Measurements from ENCODE around the gene ATRN.
"Not testable (repeated sequence)": the region's sequence is repeated elsewhere in the genome, so short reads cannot be mapped to it uniquely, and the experiment has no call there.

Gene ATRN

DNA sequence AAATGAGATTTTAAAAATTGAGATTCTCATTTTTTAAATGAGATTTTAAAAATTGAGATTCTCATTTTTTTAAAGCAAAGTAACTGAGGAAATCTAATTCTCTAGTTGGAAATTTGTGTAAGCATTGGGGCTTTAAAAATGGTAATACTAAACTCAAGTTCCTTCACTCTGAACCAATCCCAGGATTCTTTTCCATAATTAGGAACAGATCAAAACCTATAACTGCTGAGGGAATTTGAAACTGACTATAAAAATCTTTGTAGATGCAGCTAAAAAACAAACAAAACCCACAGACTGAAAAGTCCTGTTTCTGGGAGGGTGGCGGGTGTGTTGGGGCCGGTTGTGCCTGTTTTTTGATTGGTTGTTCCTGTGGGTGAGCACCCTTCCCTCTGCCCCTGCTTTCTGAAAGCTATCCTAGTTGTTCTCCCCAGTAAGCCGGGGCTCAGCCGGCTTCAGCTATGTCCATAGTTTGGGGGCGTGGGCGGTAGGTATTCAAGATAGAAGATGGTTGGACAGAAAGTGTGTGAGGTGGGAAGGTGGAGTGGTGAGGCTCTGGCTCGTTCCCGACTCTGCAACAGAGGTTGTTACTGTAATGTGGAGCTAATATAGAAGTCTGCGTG lies 143.1 kb downstream of the ATRN start:
- Histone ChIP-seq H3K4me2 (ENCODE audit: insufficient read depth, low read length) (no peak overlapping the region), H3K27ac (ENCODE audit: low read length) (no peak overlapping the region)

DNA sequence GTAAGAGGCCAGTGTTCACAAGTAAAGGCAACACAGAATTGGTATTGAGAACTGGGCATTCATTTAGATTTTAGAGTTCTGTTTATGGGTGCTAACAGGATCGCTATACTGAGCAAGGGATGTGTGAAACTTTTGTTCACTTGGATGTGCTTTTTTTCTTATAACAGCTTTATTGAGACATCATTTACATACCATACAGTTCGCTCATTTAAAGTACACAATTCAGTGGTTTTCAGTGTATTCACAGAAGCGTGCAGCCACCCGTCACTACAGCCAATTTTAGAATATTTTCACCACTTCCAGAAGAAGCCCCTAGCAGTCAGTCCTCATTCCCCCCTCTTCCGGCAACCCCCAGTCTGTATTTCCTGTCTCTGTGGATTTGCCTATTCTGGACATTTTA lies 143.6 kb downstream of the ATRN start:
- TF ChIP-seq, protein P1, sequence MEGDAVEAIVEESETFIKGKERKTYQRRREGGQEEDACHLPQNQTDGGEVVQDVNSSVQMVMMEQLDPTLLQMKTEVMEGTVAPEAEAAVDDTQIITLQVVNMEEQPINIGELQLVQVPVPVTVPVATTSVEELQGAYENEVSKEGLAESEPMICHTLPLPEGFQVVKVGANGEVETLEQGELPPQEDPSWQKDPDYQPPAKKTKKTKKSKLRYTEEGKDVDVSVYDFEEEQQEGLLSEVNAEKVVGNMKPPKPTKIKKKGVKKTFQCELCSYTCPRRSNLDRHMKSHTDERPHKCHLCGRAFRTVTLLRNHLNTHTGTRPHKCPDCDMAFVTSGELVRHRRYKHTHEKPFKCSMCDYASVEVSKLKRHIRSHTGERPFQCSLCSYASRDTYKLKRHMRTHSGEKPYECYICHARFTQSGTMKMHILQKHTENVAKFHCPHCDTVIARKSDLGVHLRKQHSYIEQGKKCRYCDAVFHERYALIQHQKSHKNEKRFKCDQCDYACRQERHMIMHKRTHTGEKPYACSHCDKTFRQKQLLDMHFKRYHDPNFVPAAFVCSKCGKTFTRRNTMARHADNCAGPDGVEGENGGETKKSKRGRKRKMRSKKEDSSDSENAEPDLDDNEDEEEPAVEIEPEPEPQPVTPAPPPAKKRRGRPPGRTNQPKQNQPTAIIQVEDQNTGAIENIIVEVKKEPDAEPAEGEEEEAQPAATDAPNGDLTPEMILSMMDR (IDR thresholded peaks at IDR 0.05; ENCODE audit: borderline replicate concordance, extremely low read depth, low read length, poor library complexity, severe bottlenecking) = no peak
- no peak for TF ChIP-seq EZH2 (IDR thresholded peaks at IDR 0.05; ENCODE audit: borderline replicate concordance, low read depth, low read length, severe bottlenecking)
- H3K79me2 ChIP-seq (ENCODE audit: insufficient read depth, low read length) = no peaks in the 10 kb centered on the region
- H3K36me3 ChIP-seq (ENCODE audit: insufficient read depth, low read length) = no peaks in the 10 kb centered on the region
- no peak overlapping the region for H3K9ac ChIP-seq (ENCODE audit: low read depth, low read length)
- no peaks in the 10 kb centered on the region for H3K4me1 ChIP-seq (ENCODE audit: insufficient read depth, low read length)
- no peak for DNase-seq
- H2AFZ ChIP-seq (ENCODE audit: low read depth, low read length) = no peak overlapping the region
- no peak overlapping the region for H3K4me2 ChIP-seq (ENCODE audit: insufficient read depth, low read length)
- H3K4me3 ChIP-seq (ENCODE audit: low read depth in 1 of 2, low read length in 2 of 2) = no peak overlapping the region
- no peaks in the 10 kb centered on the region for H3K9me3 ChIP-seq (ENCODE audit: insufficient read depth, low read length, severe bottlenecking)
- ATAC-seq (ENCODE audit: insufficient read depth, low read depth) = no peak
- no peaks in the 10 kb centered on the region for H4K20me1 ChIP-seq (ENCODE audit: insufficient read depth, low read length)
- no peaks in the 10 kb centered on the region for H3K27me3 ChIP-seq (ENCODE audit: insufficient read depth, low read length, poor library complexity)
- no peak overlapping the region for H3K27ac ChIP-seq (ENCODE audit: low read length)

More for the DNA sequence above, 143.1 kb downstream of the ATRN start:
- Histone ChIP-seq H3K9ac (ENCODE audit: low read depth, low read length) (no peak overlapping the region), H3K4me1 (ENCODE audit: insufficient read depth, low read length) (no peaks in the 10 kb centered on the region), H3K9me3 (ENCODE audit: insufficient read depth, low read length, severe bottlenecking) (no peaks in the 10 kb centered on the region), H3K27me3 (ENCODE audit: insufficient read depth, low read length, poor library complexity) (no peaks in the 10 kb centered on the region), H4K20me1 (ENCODE audit: insufficient read depth, low read length) (no peaks in the 10 kb centered on the region), H2AFZ (ENCODE audit: low read depth, low read length) (no peak overlapping the region), H3K79me2 (ENCODE audit: insufficient read depth, low read length) (no peaks in the 10 kb centered on the region), H3K4me3 (ENCODE audit: low read depth in 1 of 2, low read length in 2 of 2) (no peak overlapping the region), H3K36me3 (ENCODE audit: insufficient read depth, low read length) (no peaks in the 10 kb centered on the region)
- ATAC-seq (ENCODE audit: insufficient read depth, low read depth) (no peak), DNase-seq (no peak)
- no peak for TF ChIP-seq EZH2 (IDR thresholded peaks at IDR 0.05; ENCODE audit: borderline replicate concordance, low read depth, low read length, severe bottlenecking)
- TF ChIP-seq, protein P1 (IDR thresholded peaks at IDR 0.05; ENCODE audit: borderline replicate concordance, extremely low read depth, low read length, poor library complexity, severe bottlenecking) = no peak

DNA sequence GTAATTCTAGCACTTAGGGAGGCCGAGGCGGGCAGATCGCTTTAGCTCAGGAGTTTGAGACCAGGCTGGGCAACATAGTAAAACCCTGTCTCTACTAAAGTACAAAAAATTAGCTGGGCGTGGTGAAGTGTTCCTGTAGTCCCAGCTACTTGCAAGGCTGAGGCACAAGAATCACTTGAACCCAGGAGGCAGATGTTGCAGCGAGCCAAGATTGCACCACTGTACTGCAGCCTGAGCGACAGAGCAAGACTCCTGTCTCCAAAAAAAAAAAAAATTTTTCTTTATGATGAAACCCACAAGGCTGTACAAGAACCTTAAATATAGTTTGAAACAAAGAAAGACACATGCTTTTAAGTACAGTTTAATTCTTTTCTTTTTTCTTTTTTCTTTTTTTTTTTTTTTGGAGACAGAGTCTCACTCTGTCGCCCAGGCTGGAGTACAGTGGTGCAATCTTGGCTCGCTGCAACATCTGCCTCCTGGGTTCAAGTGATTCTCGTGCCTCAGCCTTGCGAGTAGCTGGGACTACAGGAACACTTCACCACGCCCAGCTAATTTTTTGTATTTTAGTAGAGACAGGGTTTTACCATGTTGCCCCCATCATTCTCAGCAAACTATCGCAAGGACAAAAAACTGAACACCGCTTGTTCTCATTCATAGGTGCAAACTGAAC lies 144.5 kb downstream of the ATRN start:
- not testable (repeated sequence) for H3K4me3 ChIP-seq (ENCODE audit: low read depth in 1 of 2, low read length in 2 of 2); H3K9ac ChIP-seq (ENCODE audit: low read depth, low read length); DNase-seq; H3K79me2 ChIP-seq (ENCODE audit: insufficient read depth, low read length); H3K9me3 ChIP-seq (ENCODE audit: insufficient read depth, low read length, severe bottlenecking); H3K27ac ChIP-seq (ENCODE audit: low read length); H4K20me1 ChIP-seq (ENCODE audit: insufficient read depth, low read length); H3K27me3 ChIP-seq (ENCODE audit: insufficient read depth, low read length, poor library complexity); H3K4me1 ChIP-seq (ENCODE audit: insufficient read depth, low read length); H3K36me3 ChIP-seq (ENCODE audit: insufficient read depth, low read length); H3K4me2 ChIP-seq (ENCODE audit: insufficient read depth, low read length); ATAC-seq (ENCODE audit: insufficient read depth, low read depth); H2AFZ ChIP-seq (ENCODE audit: low read depth, low read length)

- Histone ChIP-seq H3K79me2 (ENCODE audit: insufficient read depth, low read length) (no peaks in the 10 kb centered on the region), H3K36me3 (ENCODE audit: insufficient read depth, low read length) (no peaks in the 10 kb centered on the region), H3K9ac (ENCODE audit: low read depth, low read length) (no peak overlapping the region), H3K4me3 (ENCODE audit: low read depth in 1 of 2, low read length in 2 of 2) (no peak overlapping the region), H3K4me1 (ENCODE audit: insufficient read depth, low read length) (no peaks in the 10 kb centered on the region), H4K20me1 (ENCODE audit: insufficient read depth, low read length) (no peaks in the 10 kb centered on the region), H3K4me2 (ENCODE audit: insufficient read depth, low read length) (no peak overlapping the region), H2AFZ (ENCODE audit: low read depth, low read length) (no peak overlapping the region), H3K27me3 (ENCODE audit: insufficient read depth, low read length, poor library complexity) (no peaks in the 10 kb centered on the region), H3K27ac (ENCODE audit: low read length) (no peak overlapping the region), H3K9me3 (ENCODE audit: insufficient read depth, low read length, severe bottlenecking) (no peaks in the 10 kb centered on the region)
- no peak for DNase-seq
- TF ChIP-seq EZH2 (IDR thresholded peaks at IDR 0.05; ENCODE audit: borderline replicate concordance, low read depth, low read length, severe bottlenecking) = no peak
- TF ChIP-seq, protein P1 (IDR thresholded peaks at IDR 0.05; ENCODE audit: borderline replicate concordance, extremely low read depth, low read length, poor library complexity, severe bottlenecking) = no peak
- no peak for ATAC-seq (ENCODE audit: insufficient read depth, low read depth)
These were observed 145.4 kb downstream of the ATRN start for GRCh38 chr20:3616250-3616649.
